Measurements from ENCODE around the gene MAP2K3.

- TF ChIP-seq CTCF (IDR thresholded peaks at IDR 0.05) (no peak), POLR2AphosphoS5 (IDR thresholded peaks at IDR 0.05) (peak; percentile 69 to 94 (median 89))
These were observed 1.7 kb downstream of the MAP2K3 start for GRCh38 chr17:21286066-21286770.

All from stomach (tissue), 4 donors.